Sigmoid colon (tissue), 7 donors: ENCODE results near the gene ARHGEF19. TPM values are rescaled to one million over a fixed set of nuclear protein-coding genes. Genes with fewer than 3 reads are reported as not detected.
A peak's percentile ranks its signal among the peaks of the same experiment; 100 is the strongest.

ENCODE experiments used
- DNase-seq: peaks from one replicate; pipeline ENCODE4 v3.0.0-alpha.2; 2019
- H3K27ac ChIP-seq, 4 donors: fragments of 200-600 bp; sonication (generic); one replicate each; pipeline ENCODE4 v1.5.1; 2016 to 2019; ENCODE audit warnings: mild to moderate bottlenecking in 1 of 4
- H3K27me3 ChIP-seq, 3 donors: fragments of 200-600 bp; sonication (generic); one replicate each; pipeline ENCODE4 v1.5.1; 2019; ENCODE audit warnings: mild to moderate bottlenecking in 1 of 3
- H3K36me3 ChIP-seq, 4 donors: fragments of 200-600 bp; sonication (generic); one replicate each; pipeline ENCODE4 v1.5.1; 2016 to 2019
- H3K4me1 ChIP-seq, 4 donors: fragments of 200-600 bp; sonication (generic); one replicate each; pipeline ENCODE4 v1.5.1; 2017 to 2019
- H3K4me3 ChIP-seq, 4 donors: fragments of 200-600 bp; sonication (generic); one replicate each; pipeline ENCODE4 v1.5.1; 2017 to 2019; ENCODE audit warnings: mild to moderate bottlenecking in 2 of 4, moderate library complexity in 1 of 4
- H3K9me3 ChIP-seq, 4 donors: fragments of 200-600 bp in 3 of 4; sonication (generic) in 3 of 4; one replicate each; pipeline versions ENCODE4 v1.5.1 to v1.6.1; 2013 to 2019
- EP300 ChIP-seq, 4 donors: sonication (generic); formaldehyde crosslinking; IDR thresholded peaks; one replicate each; pipeline ENCODE4 v1.6.1; 2017; ENCODE audit warnings: antibody characterized with exemption in 4 of 4
- POLR2A ChIP-seq, 2 donors: fragments of 450-650 bp; IDR thresholded peaks; one replicate each; pipeline ENCODE4 v1.6.1; 2016; ENCODE audit warnings: antibody characterized with exemption in 2 of 2, mild to moderate bottlenecking in 2 of 2, moderate library complexity in 2 of 2
- POLR2AphosphoS5 ChIP-seq, 4 donors: sonication (generic); formaldehyde crosslinking; IDR thresholded peaks; one replicate each; pipeline ENCODE4 v1.6.1; 2017; ENCODE audit warnings: antibody characterized with exemption in 4 of 4
- WGBS, 2 donors: extraction: QIAGEN DNeasy Blood & Tissue Kit; methylation state at CpG; one replicate each; pipeline ENCODE4 v1.1.7; 2013; 5-methylcytosine and 5-hydroxymethylcytosine counted together
- intact Hi-C: fragments of 100-400 bp; cut with DNase I; formaldehyde crosslinking; loops from one replicate; pipeline ENCODE4 v1.15.1; 2023
- polyA plus RNA-seq, 3 donors: library from polyadenylated mRNA; stranded (reverse); fragments of 200-250 nt; gene quantifications; one replicate each; pipeline ENCODE4 v1.2.3, GENCODE V29; 2013
- total RNA-seq, 4 donors: library from RNA; depleted of rRNA; stranded (reverse); fragments of >200 nt; gene quantifications; one replicate each; pipeline ENCODE4 v1.1.0, GENCODE V29; 2016
- TF ChIP-seq, protein P1 (sequence below), 4 experiments: fragments of 450-650 bp in 3 of 4; fragments of 200-600 bp in 1 of 4; IDR thresholded peaks; one replicate each; pipeline ENCODE4 v1.5.1; 2016 to 2019; ENCODE audit warnings: antibody characterized with exemption in 4 of 4, mild to moderate bottlenecking in 3 of 4, moderate library complexity in 2 of 4
- donor health status: healthy with polysubstance abuse.
- donor health status: Bipolar disorder and iron deficiency.
- donor health status: healthy.

ARHGEF19 gene
- total and polyA plus RNA-seq, 7 donors, result 2.5 to 10.8 (median 4.0) TPM; not detected in 1

DNA sequence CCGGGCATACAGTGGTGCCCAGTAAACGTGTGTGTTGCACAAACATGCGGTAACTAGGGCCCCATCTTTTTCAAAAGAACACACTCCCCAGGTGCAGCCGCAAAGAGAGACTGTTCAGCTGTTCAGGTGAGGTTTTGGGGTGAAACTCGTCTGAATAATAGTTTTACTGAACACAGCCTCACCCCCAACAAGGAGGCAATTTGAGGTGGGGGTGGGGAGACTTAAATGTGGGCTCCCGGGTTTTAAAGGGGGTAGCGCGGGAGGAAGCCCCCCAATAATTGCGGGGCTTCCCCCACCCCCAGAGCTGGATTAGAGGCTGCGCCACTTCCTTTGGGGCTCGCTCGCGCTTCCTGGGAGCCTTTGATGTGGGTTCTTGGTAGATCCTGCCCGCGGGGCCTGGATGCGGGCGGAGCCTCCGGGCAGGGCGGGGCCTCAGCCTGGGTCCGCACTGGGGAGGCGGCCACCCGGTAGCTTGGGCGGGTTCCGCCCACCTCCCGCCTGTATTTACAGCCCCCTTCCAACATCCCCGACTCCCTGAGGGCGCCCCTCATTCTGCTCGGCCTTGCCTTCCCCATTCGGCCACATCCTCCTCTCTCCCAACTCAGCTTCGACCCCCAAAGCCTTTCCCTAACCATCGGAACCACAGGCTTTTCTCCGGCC, 50.2 kb downstream of the ARHGEF19 start:
- no peak for DNase-seq
- WGBS, 2 donors, result 25 to 27% methylated on average over 32 of the region's 32 CpGs
- H3K4me3 ChIP-seq, result no peak overlapping the region
- TF ChIP-seq POLR2AphosphoS5 (IDR thresholded peaks at IDR 0.05) (no peak), POLR2A (IDR thresholded peaks at IDR 0.05) (no peak), EP300 (IDR thresholded peaks at IDR 0.05) (no peak)
- TF ChIP-seq, protein P1, sequence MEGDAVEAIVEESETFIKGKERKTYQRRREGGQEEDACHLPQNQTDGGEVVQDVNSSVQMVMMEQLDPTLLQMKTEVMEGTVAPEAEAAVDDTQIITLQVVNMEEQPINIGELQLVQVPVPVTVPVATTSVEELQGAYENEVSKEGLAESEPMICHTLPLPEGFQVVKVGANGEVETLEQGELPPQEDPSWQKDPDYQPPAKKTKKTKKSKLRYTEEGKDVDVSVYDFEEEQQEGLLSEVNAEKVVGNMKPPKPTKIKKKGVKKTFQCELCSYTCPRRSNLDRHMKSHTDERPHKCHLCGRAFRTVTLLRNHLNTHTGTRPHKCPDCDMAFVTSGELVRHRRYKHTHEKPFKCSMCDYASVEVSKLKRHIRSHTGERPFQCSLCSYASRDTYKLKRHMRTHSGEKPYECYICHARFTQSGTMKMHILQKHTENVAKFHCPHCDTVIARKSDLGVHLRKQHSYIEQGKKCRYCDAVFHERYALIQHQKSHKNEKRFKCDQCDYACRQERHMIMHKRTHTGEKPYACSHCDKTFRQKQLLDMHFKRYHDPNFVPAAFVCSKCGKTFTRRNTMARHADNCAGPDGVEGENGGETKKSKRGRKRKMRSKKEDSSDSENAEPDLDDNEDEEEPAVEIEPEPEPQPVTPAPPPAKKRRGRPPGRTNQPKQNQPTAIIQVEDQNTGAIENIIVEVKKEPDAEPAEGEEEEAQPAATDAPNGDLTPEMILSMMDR (IDR thresholded peaks at IDR 0.05), result no peak
- intact Hi-C loops, result no loop called here
- no peaks in the 10 kb centered on the region for H3K27me3 ChIP-seq
- H3K9me3 ChIP-seq, result no peaks in the 10 kb centered on the region
- peaks cover 0 to 11% (median 9%) of the 10 kb centered on the region in 4 donors for H3K4me1 ChIP-seq
- H3K27ac ChIP-seq, result no peak overlapping the region
- no peaks in the 10 kb centered on the region for H3K36me3 ChIP-seq

DNA sequence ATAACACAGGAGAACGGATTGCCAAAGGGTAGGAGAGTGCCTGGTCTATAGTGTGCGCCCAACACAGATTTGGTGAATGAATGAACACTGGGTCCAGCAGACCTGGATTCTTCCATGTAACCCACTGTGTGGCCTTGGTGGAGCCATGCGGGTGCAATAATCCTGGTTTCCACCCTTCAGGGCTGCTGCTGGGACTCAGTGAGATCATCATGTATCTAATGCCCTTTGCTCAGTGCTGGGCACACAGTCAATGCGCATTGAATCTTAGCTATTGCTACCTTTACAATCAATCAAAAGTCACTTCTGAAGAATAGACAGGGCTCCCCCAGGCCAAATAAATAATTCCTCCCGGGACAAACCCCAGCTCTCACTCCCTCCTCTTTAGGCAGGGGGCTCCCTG, 50.7 kb downstream of the ARHGEF19 start:
- Histone ChIP-seq H3K27ac (no peak overlapping the region), H3K9me3 (no peaks in the 10 kb centered on the region), H3K4me1 (peaks cover 0 to 9% (median 6%) of the 10 kb centered on the region in 4 donors), H3K36me3 (no peaks in the 10 kb centered on the region), H3K4me3 (no peak overlapping the region), H3K27me3 (no peaks in the 10 kb centered on the region)
- intact Hi-C loops, result no loop called here
- 74 to 86% methylated on average over 5 of the region's 5 CpGs for WGBS, 2 donors
- no peak for TF ChIP-seq POLR2AphosphoS5 (IDR thresholded peaks at IDR 0.05)
- TF ChIP-seq, protein P1 (IDR thresholded peaks at IDR 0.05), result no peak
- TF ChIP-seq EP300 (IDR thresholded peaks at IDR 0.05), result no peak
- no peak for TF ChIP-seq POLR2A (IDR thresholded peaks at IDR 0.05)
- DNase-seq, result no peak

DNA sequence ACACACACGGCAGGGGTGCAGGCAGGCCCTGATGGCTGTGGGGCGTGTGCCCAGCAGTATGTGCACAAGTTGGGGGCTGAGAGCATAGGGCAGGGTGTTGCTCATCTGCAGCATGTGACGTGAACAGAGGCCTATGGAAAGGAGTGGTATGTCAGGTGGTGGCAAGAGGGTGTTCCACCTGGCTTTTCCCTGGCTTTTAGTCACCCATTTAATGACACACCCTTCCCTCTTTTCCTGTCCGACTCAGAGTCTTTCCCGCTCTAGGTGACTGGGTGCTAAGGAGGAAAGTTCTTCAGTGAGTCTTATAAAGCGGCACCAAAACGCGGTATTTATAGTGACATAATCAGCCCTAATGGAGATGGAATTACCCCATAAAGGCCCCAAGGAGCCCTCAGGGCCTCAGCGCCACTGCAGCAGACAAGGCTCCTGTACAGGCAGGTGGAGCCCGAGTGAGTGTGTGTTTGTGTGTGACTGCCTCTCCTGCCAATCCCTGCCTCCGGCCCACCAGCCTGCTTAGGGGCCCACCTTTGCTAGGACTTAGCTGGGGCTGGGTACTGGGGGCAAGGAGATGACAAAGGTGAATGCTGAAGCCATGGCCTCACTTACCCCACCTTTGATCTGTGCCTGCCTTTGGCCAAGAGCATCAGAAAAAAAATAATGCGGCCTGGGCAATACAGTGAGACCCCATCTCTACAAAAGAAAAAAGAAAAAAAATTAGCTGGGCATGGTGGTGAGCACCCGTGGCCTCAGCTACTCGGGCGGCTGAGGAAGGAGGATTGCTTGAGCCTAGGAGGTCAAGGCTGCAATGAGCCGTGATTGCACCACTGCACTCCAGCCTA, 53.2 kb downstream of the ARHGEF19 start:
- H3K4me1 ChIP-seq, result peaks cover 0 to 26% (median 15%) of the 10 kb centered on the region in 4 donors
- 39 to 73% methylated on average over 16 of the region's 16 CpGs for WGBS, 2 donors
- intact Hi-C loops, result no loop called here

DNA sequence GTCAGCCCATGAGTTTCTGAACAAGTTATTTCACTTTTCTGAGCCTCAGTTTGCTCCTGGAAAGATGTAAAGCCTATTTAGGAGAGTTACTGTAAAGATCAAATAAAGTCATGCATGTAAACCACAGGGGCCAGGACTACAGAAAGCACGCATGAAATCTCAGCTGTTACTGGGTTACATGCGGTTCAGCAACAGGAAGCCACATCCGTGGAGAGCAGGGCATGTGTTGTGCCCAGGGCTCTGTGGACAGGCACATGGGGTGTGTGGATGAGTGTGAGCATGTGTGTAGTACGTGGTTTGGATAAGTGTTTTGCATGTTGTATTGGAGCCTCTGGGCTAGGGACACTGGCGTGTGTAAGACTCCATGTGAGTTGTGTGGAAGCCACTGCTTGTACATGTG, 54.4 kb downstream of the ARHGEF19 start:
- DNase-seq, result no peak
- Histone ChIP-seq H3K27me3 (no peaks in the 10 kb centered on the region), H3K36me3 (no peaks in the 10 kb centered on the region), H3K27ac (no peak overlapping the region), H3K9me3 (no peaks in the 10 kb centered on the region), H3K4me1 (peaks cover 0 to 33% (median 24%) of the 10 kb centered on the region in 4 donors), H3K4me3 (no peak overlapping the region)
- TF ChIP-seq POLR2AphosphoS5 (IDR thresholded peaks at IDR 0.05) (no peak), EP300 (IDR thresholded peaks at IDR 0.05) (no peak), POLR2A (IDR thresholded peaks at IDR 0.05) (no peak)
- TF ChIP-seq, protein P1 (IDR thresholded peaks at IDR 0.05), result no peak
- intact Hi-C loops, result no loop called here
- WGBS, 2 donors, result 67 to 83% methylated on average over 5 of the region's 5 CpGs

More for the DNA sequence above, 53.2 kb downstream of the ARHGEF19 start:
- Histone ChIP-seq H3K9me3 (no peaks in the 10 kb centered on the region), H3K27me3 (no peaks in the 10 kb centered on the region), H3K27ac (no peak overlapping the region), H3K4me3 (no peak overlapping the region), H3K36me3 (no peaks in the 10 kb centered on the region)
- TF ChIP-seq, protein P1 (IDR thresholded peaks at IDR 0.05), result no peak
- TF ChIP-seq POLR2A (IDR thresholded peaks at IDR 0.05) (peak in 1 of 2 donors; percentile 18), EP300 (IDR thresholded peaks at IDR 0.05) (no peak)
- DNase-seq, result no peak
